GM19463 (cell line): ENCODE data around the gene CAMKK2.
"Not testable (repeated sequence)": the region's sequence is repeated elsewhere in the genome, so short reads cannot be mapped to it uniquely, and the experiment has no call there.

Experiments
- ATAC-seq: cut with Tn5 transposase; IDR thresholded peaks from one replicate; pipeline ENCODE4 v1.9.1; 2021; ENCODE audit warnings: mild to moderate bottlenecking, moderate library complexity; ENCODE audit not compliant: unreplicated experiment

The CAMKK2 gene

DNA sequence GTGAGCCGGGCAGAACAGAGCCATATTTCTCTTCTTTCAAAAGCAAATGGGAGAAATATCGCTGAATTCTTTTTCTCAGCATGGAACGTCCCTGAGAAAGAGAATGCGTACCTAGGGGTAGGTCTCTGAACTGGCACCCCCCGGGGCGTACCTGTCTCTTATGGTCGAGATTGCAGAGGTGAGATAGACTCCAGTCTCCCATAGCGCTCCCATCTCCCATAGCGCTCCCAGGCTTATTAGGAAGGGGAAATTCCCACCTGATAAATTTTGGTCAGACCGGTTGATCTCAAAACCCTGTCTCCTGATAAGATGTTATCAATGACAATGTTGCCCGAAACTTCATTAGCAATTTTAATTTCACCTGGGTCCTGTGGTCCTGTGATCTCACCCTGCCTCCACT is 16.0 kb downstream of the CAMKK2 start:
- ATAC-seq = not testable (repeated sequence)

DNA sequence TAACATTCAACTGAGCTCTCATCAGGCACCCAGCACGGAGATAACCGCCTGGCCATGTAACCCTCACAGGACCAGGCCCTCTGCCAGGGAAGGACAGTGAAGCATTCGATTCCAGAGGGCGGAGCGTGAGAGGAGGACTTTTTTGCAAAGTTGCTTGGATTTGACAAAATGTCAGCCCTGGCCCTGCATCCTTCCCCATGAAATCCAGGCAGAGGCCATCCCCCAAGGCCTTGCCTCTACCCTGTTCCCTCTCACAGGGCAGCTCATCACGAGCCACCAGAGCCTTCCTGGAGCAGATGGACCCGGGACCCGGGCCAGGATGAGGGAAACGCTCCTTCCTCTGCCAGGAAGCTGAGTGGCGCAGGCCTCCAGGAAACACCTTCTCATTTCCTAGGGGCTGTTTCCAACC is 17.0 kb downstream of the CAMKK2 start:
- ATAC-seq = no peak

DNA sequence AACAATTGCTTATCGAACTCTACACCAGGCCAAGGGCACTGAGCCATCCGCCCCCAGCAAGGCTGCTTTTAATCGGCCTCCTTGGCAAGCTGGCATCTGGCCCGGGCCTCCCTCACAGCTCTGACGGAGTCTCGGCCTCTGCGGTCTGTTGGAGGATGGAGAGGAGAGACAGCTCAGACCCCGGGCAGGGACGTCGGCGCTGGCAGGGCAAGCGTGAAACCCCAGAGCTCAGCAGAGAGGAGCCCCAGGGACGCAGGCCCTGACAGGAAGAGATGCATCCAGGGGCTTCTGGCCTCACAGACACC is 17.5 kb downstream of the CAMKK2 start:
- ATAC-seq = no peak

DNA sequence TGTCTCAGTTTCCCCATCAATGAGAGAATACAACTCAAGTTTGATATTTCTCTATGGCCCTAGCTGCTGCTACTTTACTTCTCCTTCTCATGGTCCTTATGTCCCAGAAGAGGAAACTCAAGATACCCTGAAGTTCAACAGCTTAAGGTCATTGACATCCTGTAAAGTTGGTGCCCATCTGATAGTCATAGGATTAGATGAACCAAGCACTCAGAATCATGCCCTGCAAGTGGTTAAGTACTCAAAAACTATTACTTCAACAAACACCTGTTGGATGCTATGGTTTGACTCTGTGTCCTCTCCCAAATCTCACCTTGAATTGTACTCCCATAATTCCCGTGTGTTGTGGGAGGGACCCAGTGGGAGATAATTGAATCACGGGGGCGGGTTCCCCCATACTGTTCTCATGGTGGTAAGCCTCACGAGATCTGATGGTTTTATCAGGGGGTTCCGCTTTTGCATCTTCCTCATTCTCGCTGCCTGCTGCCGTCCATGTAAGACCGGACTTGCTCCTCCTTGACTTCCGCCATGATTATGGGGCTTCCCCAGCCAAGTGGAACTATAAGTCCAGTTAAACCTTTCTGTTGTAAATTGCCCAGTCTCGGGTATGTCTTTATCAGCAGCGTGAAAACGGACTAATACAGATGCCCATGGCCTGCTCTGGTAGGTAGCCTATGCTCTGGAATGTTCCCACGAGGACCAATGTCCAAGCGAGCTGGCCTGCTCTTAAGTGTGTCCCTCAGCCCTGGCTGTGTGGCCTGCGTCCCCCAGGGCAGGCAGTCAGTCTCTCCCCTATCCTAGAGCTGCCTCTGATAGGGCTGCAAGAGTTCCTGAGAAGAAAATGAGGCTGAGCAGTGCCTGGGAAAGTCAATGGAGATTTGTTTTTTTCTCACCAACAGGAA is 18.1 kb downstream of the CAMKK2 start:
- no peak for ATAC-seq

DNA sequence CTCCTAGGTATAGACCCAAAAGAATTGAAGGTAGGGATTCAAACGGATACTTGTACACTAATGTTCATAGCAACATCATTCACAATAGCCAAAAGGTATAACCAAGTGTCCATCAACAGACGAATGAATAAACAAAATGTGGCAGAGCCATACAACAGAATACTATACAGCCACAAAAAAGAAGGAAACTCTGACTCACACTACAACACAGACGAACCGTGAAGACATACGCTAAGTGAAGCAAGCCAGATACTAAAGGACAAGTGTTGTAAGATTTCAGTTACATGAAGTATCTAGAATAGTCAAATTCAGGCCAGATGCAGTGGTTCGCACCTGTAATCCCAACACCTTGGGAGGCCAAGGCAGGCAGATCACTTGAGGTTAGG is 19.1 kb downstream of the CAMKK2 start:
- ATAC-seq = no peak

DNA sequence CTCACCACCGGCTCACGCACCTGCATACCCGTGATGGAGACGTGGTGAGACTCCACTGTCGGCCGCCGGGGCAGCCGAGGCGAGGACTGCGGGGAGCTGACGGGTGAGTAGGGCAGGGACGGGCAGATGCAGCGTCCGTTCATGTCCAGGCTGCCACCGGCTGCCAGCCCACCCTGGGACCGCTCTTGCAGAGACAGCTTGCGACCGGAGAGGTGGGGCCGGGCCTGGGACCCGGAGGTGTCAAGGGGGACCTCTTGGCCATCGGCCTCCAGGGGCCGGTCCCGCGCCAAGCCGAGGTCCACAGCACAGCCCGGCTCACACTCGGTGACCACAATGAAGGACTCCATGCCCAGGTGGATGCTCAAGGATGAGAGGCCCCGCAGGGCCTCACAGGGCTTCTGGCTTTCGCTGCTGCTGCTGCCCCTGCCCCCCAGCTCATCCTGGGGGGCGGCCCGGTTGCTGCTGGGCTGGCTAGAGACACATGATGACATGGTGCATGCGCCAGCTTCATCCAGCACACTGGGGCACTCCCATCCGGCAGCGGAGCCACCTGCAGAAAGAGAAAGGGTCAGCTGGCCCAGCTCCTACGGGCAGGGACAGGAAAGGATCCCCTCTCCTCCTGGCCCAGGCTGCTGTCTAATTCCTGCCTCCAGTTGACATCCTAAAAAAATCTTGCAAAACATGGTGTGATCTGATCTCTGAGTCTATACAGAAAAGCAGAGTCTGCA is 22.3 kb downstream of the CAMKK2 start:
- no peak for ATAC-seq

DNA sequence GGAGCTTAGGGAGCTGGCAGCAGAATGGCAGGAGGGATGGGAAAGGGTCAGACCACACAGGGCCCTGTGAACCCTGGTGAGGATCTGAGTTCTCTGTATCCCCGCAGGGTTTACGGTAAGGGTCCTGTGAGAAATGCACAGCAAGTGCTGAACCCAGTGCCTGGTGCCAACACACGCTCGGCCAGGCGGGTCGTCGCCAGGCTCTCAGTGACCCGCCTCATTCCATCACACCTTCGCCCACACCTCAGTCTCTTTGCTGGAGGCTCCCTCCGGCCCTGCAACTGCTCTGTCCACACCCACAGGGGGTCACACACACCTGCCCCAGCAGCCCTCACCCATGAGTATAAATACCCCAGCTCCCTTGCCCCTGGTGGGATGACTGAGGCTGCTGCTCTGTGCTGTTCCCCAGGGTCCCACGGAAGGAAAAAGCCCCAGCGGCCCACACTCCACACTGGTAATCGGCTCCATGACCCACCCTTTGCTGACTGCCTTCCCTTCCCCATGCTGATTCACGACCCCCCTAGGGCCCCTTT is 23.1 kb downstream of the CAMKK2 start:
- no peak for ATAC-seq

DNA sequence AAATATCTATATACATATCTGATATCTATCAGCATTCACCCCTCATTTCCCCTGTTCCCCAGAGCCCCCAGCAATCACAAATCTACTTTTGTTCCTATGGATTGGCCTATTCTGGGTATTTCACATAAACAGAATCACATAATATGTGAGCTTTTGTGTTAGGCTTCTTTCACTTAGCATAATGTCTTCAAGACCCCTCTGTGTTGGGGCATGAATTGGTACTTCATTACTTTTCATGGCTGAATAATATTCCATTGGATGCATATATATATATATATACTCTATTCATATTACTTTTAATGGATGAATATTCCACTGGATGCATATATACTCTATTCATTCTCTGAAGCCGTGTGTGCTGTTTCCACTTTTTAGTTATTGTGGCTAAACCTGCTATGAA is 28.7 kb downstream of the CAMKK2 start:
- no peak for ATAC-seq

DNA sequence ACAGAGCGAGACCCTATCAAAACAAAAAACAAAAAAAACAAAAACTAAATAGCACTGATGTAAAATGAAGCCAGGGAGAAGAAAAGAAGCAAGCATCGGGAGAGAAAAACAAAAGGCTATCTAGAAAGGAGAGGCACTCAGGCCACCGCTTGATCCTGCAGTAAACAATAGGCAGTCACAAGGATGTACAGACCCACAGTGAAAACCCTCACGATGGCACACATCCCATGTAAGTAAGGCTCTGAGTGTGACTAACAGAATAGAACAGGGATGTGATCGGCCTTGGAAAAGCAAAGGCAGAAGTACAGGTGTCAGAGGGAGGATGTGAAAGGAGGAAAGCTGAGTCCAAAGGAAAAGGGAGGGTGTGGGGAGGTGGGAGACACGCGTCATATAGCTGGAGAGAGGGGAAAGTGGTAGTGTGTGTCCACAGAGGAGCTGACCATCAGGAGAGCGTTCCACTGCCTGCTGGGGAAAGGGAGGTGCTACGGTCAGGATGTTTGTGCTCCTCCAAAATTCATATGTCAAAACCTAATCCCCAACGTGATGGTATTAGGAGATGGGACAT is 31.5 kb downstream of the CAMKK2 start:
- no peak for ATAC-seq

DNA sequence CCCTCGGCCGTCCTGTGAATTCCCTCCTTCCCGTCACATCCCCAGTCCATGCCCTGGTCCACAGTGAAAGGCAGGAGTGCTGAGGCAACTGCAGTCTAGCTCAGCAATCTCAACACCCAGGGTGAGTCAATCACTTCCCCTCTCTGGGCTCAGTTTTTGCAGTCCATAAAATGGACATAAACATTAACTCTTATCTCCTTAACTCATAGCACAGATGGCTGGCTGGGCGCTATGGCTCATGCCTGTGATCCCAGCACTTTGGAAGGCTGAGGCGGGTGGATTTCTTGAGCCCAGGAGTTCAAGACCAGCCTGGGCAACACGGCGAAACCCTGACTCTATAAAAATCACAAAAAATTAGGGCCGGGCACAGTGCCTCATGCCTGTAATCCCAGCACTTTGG is 32.4 kb downstream of the CAMKK2 start:
- no peak for ATAC-seq

DNA sequence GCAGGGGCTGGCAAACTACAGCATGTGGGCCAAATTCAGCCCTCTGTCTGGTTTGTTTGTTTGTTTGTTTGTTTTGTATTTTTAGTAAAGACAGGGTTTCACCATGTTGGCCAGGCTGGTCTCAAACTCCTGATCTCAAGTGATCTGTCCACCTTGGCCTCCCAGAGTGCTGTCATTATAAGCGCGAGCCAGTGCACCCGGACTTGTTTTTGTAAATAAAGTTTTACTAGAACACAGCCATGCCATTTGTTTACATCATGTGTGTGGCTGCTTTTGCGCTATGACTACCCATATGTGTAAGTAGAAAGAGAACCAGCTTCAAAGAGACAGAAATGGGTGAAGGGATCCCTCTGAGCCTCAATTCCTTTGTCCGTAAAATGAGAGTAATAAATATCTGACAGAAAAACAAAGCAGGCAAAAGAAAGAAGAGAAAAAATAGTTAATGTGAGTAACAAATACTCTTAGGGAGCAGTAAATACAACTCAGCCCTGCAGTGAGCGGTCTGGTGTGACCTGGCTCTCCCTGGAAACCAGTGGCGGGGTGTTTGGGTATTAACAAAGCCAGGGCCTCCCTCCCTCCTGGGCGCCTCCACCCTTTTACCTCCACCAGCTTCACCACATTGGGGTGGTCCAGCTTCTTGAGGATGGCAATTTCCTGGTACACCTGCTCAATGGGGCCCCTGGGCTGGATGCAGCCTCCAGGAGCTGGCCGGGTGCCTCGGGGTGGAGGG is 33.1 kb downstream of the CAMKK2 start:
- no peak for ATAC-seq

DNA sequence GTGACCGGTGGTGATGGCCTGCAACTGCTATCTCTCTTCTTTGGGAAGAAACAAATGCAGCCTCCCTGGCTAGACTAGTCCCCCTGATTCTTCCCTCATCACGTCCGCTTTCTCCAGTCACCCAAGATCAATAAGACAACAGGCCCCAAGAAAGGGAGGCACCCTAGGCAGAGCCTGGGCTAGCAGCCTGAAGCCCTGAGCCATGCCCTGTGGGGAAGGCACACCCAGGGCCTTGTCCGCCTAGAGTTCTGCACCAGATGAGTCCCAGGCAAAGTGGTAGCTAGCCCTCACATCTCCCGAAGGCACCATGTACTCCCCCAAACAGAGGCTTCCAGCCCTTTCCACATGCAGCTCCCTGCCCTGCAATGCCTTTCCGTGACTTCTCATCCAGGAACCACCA is 35.1 kb downstream of the CAMKK2 start:
- no peak for ATAC-seq

DNA sequence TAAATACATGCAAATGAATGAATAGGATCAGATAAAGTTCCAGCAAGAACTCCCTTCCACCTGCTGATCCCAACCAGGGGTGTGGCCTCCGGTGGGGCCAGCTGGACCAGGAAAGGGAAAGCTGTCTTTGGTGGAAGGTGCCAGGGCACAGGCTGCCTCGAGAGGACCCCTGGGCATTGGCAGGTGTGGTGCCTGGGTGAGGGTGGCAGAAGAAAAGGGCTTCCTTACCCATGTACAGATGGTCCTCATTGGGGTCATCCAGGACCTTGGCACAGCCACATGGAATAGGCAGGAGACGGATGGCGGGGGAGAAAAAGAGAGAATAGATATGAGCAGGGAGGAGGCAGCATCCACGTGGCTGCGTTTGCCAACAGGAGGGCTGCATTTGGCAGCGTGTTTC is 36.4 kb downstream of the CAMKK2 start:
- no peak for ATAC-seq

DNA sequence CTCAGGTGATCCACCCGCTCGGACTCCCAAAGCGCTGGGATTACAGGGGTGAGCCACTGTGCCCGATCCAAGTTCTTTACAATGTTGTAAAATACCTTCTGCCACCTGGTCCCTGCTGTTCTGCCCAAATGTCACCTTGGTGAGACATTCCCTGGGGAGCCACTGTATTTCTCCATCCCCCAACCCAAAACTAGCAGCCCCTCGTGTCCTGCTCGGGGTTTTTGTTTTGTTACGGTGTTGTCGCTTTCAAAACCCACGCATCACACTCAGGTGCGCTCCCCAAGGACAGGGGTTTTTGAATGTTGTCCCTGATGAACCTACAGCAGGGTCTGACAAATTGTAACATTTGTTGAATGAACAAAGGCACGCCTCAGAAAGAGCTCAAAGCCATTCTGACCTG is 37.4 kb downstream of the CAMKK2 start:
- ATAC-seq = no peak

DNA sequence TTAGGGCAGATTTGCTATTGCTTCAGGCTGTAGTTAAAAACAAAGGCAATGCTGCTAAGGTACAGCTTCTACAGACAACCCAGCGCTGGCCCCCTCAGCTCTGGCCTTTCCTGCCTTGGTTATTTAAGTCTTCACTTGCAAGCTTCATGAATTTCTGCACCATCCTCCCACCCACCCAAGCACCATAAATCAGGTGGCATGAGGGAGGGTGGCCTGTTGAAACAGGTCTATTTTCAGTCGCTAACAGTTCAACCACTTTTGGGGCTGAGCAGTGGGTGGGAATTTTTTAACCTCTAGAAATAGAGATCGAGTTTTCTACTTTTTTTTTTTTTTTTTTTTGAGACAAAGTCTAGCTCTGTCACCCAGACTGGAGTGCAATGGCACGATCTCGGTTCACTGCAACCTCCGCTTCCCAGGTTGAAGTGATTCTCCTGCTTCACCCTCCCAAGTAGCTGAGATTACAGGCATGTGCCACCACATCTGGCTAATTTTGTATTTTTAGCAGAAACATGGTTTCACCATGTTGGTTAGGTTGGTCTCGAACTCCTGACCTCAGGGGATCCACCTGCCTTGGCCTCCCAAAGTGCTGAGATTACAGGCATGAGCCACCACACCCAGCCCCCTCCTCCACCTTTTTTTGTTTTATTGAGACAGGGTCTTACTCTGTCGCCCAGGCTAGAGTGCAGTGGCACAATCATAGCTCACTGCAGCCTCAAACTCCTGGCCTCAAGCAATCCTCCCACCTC is 38.6 kb downstream of the CAMKK2 start:
- ATAC-seq = not testable (repeated sequence)

DNA sequence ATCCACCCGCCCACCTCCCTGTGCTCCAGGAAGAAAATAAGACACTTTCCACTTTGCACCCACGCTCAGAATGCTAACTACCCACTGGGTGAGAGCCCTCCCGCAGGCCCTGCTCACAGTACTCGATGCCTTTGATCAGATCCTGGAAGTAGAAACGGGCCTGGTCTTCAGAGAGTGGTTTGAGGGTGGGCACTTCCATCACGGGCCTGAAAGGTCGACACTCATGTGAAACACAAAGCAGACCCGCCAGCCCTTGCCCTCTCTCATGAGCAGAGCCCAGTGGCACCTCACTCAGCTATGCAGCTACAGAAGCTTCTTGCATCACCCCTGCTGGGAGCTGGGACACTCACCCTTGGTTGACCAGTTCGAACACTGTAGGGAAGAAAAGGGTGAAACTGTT is 41.1 kb downstream of the CAMKK2 start:
- no peak for ATAC-seq

DNA sequence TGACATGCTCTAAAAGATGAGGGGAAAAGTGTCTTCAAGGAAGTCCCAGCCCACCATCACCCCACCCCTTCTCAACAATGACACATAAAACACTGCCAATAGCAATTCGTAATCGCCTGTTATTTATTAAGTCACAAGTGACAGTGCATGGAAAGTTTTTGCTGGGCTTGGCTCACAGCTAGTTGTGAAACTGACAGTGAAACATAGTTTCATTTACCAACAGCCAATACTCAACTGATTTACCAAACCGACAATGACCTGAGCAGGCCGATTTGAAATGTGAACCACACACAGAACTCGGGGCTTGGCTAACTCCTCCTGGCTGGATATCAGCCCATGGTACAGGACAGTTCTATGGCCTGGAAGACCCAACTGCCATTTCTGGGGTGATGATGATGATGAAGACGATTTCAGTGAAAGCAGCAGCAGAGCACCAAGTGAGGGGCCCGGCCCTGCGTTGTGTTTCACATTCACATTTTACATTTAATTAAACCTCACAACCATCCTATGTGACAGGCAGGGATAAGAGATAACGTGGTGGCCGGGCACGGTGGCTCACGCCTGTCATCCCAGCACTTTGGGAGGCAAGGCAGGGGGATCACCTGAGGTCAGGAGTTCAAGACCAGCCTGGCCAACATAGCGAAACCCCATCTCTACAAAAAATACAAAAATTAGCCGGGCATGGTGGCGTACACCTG is 42.7 kb downstream of the CAMKK2 start:
- no peak for ATAC-seq

DNA sequence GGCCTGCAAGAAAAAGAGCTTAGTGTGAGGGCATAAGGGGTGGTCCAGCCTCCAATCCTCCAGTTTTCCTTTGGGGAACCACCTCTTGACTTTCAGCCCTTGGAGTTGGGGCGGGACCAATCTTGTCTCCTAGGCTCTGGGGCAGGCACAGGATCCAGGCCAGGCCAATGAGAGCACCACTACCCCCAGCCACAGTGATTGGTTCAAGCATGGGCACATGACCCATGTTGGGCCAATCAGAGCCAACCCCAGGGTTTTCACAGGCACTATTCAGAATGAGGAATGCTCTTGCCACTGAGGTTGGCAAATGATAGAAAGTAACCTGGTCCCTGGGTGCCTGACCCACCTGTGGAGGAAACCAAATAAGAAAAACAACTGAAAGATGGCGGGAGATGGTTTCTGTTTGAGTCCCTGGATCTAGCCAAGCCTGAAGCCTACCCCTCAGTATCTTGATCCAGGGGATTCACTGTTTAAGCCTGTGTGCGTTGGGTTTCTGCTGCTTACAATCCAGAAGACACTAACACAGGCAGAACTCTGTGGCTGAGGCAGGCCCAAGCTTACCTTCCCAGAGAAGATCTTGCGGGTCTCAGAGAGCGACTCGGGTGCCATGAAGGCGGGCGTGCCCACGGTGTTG is 43.7 kb downstream of the CAMKK2 start:
- ATAC-seq = no peak

DNA sequence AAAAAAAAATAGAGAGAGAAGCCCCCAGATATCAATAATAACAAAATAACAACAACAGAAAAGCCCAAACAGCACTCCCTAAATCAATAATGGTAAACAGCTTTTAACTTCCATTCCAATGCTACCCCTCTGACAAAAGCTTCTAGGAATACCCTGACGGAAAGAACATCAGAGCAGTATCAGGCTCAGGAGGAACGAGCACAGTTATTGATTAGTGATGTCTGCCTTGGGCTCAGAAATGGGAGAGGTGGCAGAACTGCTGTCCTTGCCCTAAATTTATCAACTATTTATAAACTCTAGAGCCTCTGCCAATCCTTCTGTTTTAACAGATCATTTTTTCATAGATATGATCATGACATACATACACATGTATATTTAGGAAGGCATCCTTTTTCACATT is 44.7 kb downstream of the CAMKK2 start:
- ATAC-seq = no peak
